GM10266 (cell line): ENCODE measurements around the gene LIF.

Experiments
- DNase-seq: peaks from one replicate; pipeline ENCODE4 v3.0.0; 2012; ENCODE audit errors: extremely low spot score
- TF ChIP-seq, protein P1 (sequence below): IDR thresholded peaks from 2 replicates; pipeline ENCODE4 v1.5.1; 2012; ENCODE audit warnings: mild to moderate bottlenecking, low read depth; ENCODE audit not compliant: control insufficient read depth, insufficient read depth; ENCODE audit errors: missing control alignments

LIF gene

DNA sequence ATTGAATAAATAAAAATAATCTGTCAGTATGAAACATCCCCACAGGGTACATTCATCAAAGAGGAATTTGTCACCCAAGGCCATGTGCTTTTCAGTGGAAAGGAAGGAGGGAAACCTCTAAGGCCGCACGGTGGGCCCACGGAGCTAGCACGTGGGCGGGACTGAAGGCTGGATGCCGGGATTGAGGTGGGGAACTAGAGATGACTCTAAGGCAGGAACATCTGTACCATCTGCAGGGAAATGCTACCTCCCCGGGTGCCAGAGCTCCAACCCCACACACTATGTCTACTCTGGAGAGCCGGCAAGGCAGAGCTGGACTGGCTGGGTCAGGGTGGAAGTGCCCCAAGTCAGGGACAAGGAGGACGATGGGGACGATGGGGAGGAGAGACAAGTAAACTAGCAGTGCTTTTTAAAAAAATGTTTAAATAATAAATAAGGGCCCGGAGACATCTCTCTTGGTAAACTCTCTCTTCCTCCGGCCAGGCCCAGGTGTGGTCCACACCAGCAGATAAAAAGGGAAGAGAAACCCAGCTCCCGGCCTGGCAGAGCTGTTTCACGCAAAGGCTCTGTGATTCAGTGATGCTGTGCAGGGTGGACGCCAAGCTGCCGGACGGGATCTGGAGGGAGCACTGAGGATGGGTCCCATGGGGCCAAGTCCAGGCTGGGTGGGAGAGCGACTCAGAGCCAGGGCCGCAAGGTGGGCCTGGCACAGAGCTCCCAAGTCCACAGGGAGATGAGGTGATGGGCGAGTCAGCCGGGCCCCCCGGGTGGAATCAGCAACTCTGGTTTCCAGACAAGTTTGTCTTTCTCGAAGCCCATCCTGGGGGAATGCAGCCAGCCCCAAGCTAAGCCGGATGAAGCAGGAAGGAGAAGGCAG lies 5.8 kb downstream of the LIF start:
- TF ChIP-seq, protein P1, sequence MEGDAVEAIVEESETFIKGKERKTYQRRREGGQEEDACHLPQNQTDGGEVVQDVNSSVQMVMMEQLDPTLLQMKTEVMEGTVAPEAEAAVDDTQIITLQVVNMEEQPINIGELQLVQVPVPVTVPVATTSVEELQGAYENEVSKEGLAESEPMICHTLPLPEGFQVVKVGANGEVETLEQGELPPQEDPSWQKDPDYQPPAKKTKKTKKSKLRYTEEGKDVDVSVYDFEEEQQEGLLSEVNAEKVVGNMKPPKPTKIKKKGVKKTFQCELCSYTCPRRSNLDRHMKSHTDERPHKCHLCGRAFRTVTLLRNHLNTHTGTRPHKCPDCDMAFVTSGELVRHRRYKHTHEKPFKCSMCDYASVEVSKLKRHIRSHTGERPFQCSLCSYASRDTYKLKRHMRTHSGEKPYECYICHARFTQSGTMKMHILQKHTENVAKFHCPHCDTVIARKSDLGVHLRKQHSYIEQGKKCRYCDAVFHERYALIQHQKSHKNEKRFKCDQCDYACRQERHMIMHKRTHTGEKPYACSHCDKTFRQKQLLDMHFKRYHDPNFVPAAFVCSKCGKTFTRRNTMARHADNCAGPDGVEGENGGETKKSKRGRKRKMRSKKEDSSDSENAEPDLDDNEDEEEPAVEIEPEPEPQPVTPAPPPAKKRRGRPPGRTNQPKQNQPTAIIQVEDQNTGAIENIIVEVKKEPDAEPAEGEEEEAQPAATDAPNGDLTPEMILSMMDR: no peak
- no peak for DNase-seq

DNA sequence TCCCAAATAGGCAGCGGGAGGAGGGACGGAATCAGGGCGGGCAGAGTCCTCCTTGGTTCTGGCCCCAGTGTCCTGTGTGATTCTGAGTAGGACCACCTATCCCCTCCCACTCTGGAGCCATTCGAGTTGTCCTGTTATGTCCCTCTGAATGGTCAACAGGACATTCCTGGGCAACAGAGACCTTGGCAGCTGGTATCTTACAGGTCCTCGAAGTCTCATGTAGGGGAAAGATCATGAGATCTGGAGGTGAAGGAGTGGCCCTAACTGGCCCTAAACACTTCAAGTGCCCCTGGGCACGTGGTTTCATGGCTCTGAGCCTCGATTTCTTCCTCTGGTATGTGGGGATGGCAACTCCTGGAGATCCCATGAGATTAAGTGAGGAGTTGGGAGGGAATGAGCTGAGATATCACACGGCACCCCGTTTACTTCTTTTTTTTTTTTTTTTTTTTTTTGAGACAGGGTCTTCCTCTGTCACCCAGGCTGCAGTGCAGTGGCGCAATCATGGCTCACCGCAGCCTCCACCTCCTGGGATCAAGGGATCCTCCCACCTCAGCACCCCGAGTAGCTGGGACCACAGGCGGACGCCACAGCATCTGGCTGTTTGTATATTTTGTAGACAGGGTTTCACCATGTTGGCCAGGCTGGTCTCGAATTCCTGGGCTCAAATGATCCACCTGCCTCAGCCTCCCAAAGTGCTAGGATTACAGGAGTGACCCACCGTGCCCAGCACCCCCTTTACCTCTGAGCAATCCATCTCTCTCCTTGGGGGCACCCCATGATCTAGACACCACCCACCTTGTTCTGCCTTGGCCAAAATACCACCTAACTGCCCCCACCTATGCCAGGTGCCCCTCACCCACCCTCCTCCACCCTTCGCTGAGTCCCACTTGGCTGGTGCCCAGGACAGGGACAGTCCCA lies 6.8 kb downstream of the LIF start:
- no peak for DNase-seq
- TF ChIP-seq, protein P1: no peak

DNA sequence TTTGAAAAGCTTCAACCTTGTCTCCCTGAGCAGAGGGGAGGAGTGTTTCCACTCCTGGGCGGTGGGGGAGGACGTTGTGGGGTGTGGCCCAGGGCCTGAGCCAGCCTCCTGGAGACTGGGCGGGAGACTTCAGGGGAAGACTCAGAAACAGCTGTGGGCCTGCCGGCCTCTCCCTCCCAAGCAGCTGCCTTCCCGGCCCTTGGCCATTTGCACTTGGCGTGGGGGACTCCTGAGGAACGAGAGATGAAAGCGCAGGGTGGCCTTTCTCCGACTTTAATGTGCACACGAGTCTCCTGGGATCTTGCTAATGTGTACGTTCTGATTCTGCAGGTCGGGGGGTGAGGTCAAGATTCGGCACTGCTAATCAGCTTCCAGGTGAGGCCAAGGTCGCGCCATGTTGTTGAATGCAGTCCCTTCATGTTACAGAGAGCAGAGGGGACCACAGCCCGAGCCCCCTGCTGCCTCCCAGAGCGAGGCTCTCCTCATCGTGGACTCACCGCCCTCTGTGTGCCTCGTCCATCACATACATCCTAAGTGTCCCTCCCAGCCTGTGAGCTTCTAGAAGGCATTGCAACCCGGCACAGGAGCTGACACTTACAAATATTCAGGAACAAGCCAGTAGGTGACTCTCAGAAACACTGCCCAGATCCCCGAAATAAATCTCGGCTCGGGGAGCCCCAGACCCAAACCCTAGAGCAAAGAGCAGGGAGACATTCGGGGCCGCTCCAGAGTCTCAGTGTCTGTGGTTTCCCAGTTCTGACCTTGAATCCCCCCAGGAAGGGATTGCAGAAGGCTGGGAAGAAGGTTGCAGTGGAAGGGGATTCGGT lies 7.7 kb downstream of the LIF start:
- TF ChIP-seq, protein P1: no peak
- no peak for DNase-seq

DNA sequence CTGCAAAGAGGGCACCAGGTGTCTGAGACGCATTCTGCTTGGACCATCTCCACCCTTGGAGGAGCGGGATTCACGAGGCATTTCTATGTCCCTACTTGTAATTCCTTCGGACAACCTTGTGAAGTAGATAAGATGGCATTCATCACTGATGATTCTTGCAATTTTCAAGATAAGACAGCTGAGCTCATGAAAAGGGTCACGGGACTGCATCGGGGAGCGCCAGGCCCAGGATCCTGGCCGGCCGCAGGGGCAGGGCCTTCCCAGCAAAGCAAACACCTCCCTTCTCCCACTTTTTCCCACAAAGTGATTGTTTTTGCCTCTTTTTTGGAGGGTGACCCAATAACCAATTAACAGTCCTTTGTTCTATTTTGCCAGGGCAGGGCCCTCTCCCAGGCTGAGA lies 8.4 kb downstream of the LIF start:
- TF ChIP-seq, protein P1: no peak
- no peak for DNase-seq

DNA sequence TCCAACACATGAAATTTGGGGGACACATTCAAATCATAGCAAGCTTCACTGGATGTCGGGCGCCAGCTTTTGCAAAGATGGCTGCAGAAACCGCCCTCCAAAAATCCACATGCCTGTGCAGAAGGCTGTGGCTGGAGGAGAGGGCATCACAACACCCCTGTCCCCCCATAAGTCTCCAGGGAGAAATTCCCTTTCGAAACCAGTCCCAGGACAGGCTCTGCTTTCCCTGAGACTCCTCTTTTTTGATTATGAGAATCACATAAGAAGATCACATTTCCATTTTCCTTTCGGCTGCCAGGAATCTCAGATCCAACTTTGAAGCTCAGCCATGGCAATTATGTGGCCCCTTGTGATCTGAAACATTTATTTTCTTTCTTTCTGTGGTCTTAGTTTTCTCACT lies 9.7 kb downstream of the LIF start:
- DNase-seq: no peak
- TF ChIP-seq, protein P1: no peak

DNA sequence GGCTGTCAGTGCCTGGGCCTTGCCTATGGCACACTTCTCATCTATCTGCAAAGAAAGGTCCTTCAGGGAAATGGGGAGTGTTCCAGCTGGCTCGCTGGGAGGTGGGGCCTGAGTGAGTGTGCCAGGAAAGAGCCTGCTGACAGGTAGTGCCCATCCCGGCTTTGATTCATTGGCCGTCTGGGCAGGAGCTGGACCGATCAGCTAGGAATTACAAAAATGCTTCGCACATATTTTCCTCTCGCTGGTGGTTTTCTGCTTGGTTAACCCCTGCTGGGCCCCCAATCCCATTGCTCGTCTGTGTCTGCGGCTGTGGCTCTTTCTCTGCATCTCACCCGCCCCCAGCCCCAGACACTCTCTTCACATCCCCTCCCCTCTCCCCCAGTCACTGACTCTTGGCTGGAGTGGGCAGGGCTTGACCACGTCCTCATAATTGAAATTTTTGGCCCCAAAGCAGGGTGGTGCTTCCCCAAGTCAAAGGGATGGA lies 10.8 kb downstream of the LIF start:
- DNase-seq: no peak
- TF ChIP-seq, protein P1: no peak
